Neuronal stem cell (in vitro differentiated cells): Measurements from ENCODE around the gene MEF2C.

ENCODE experiments used
- DNase-seq: peaks from one replicate; pipeline ENCODE4 v3.0.0-alpha.2; 2013; ENCODE audit warnings: low spot score
- H2AFZ ChIP-seq: one replicate; pipeline ENCODE4 v1.6.1; 2013; ENCODE audit warnings: mild to moderate bottlenecking, low read length, inconsistent platforms
- H2AK5ac ChIP-seq: 2 replicates; pipeline ENCODE4 v1.6.1; 2013; ENCODE audit warnings: low read depth, mild to moderate bottlenecking, inconsistent platforms, low read length, moderate library complexity, mixed read lengths
- H2BK120ac ChIP-seq: 2 replicates; pipeline ENCODE4 v1.6.1; 2013; ENCODE audit warnings: low read depth, mild to moderate bottlenecking, inconsistent platforms, low read length, moderate library complexity, mixed read lengths
- H2BK12ac ChIP-seq: one replicate; pipeline ENCODE4 v1.6.1; 2013; ENCODE audit warnings: low read length, inconsistent platforms
- H2BK15ac ChIP-seq: 2 replicates; pipeline ENCODE4 v1.6.1; 2013; ENCODE audit warnings: mild to moderate bottlenecking, low read length, inconsistent platforms, mixed read lengths
- H2BK5ac ChIP-seq: one replicate; pipeline ENCODE4 v1.6.1; 2013; ENCODE audit warnings: inconsistent platforms, mild to moderate bottlenecking, low read length, moderate library complexity
- H3K14ac ChIP-seq: one replicate; pipeline ENCODE4 v1.6.1; 2013; ENCODE audit warnings: low read length, inconsistent platforms
- H3K18ac ChIP-seq: 2 replicates; pipeline ENCODE4 v1.6.1; 2013; ENCODE audit warnings: low read length, inconsistent platforms
- H3K23ac ChIP-seq: 2 replicates; pipeline ENCODE4 v1.6.1; 2013; ENCODE audit warnings: low read depth, mild to moderate bottlenecking, mixed read lengths, low read length, inconsistent platforms; ENCODE audit not compliant: poor library complexity
- H3K27ac ChIP-seq: replicated peaks from 3 replicates; pipeline ENCODE4 v1.5.1; 2013; ENCODE audit warnings: low read length, inconsistent platforms
- H3K27me3 ChIP-seq, 3 experiments: 2 replicates each; pipeline ENCODE4 v1.6.1; 2013; ENCODE audit warnings: low read length in 3 of 3, mild to moderate bottlenecking in 2 of 3, inconsistent platforms in 1 of 3, low read depth in 1 of 3, mixed read lengths in 1 of 3, moderate library complexity in 1 of 3; ENCODE audit not compliant: control insufficient read depth in 3 of 3, insufficient read depth in 3 of 3
- H3K36me3 ChIP-seq, 2 donors: replicated peaks in 1 of 2; 2 replicates each; pipeline ENCODE4 v1.6.1; 2013; ENCODE audit warnings: low read length in 2 of 2; ENCODE audit not compliant: control insufficient read depth in 2 of 2, insufficient read depth in 2 of 2
- H3K4ac ChIP-seq: 2 replicates; pipeline ENCODE4 v1.6.1; 2013; ENCODE audit warnings: inconsistent platforms, mild to moderate bottlenecking, low read length, moderate library complexity
- H3K4me1 ChIP-seq, 2 donors: 1 replicate in 1 of 2; 2 replicates in 1 of 2; pipeline ENCODE4 v1.6.1; 2013; ENCODE audit warnings: low read length in 2 of 2, low read depth in 1 of 2; ENCODE audit not compliant: control insufficient read depth in 2 of 2, insufficient read depth in 1 of 2
- H3K4me2 ChIP-seq: one replicate; pipeline ENCODE4 v1.6.1; 2013; ENCODE audit warnings: mild to moderate bottlenecking, low read length, inconsistent platforms; ENCODE audit not compliant: insufficient read depth, poor library complexity, severe bottlenecking
- H3K4me3 ChIP-seq, 2 donors: 2 replicates each; pipeline ENCODE4 v1.5.1; 2013; ENCODE audit warnings: low read length in 2 of 2, mild to moderate bottlenecking in 2 of 2, inconsistent platforms in 1 of 2, moderate library complexity in 1 of 2
- H3K79me1 ChIP-seq: one replicate; pipeline ENCODE4 v1.6.1; 2013; ENCODE audit warnings: low read depth, mild to moderate bottlenecking, inconsistent platforms, low read length, moderate library complexity
- H3K9ac ChIP-seq: one replicate; pipeline ENCODE4 v1.6.1; 2013; ENCODE audit warnings: mild to moderate bottlenecking, low read depth, low read length, inconsistent platforms; ENCODE audit not compliant: poor library complexity
- H3K9me3 ChIP-seq, 2 donors: replicated peaks in 1 of 2; 2 replicates each; pipeline versions ENCODE3 to v1.6.1; 2013; ENCODE audit warnings: low read length in 2 of 2, mild to moderate bottlenecking in 2 of 2, inconsistent platforms in 1 of 2, low read depth in 1 of 2, mixed read lengths in 1 of 2, moderate library complexity in 1 of 2; ENCODE audit not compliant: control insufficient read depth in 2 of 2, insufficient read depth in 1 of 2
- H4K8ac ChIP-seq: one replicate; pipeline ENCODE4 v1.6.1; 2013; ENCODE audit warnings: low read depth, mild to moderate bottlenecking, inconsistent platforms, low read length, moderate library complexity
- H4K91ac ChIP-seq: one replicate; pipeline ENCODE4 v1.6.1; 2013; ENCODE audit warnings: low read length, low read depth, mild to moderate bottlenecking, inconsistent platforms; ENCODE audit not compliant: poor library complexity
- WGBS, 2 donors: extraction: QIAGEN DNeasy Blood & Tissue Kit; methylation state at CpG; one replicate each; pipeline ENCODE4 v1.1.7; 2013; ENCODE audit warnings: missing lambda C conversion rate in 2 of 2, mixed read lengths in 1 of 2; ENCODE audit not compliant: insufficient read length in 2 of 2, insufficient replicate concordance in 1 of 2; ENCODE audit errors: extremely low coverage in 2 of 2; 5-methylcytosine and 5-hydroxymethylcytosine counted together

MEF2C gene

DNA sequence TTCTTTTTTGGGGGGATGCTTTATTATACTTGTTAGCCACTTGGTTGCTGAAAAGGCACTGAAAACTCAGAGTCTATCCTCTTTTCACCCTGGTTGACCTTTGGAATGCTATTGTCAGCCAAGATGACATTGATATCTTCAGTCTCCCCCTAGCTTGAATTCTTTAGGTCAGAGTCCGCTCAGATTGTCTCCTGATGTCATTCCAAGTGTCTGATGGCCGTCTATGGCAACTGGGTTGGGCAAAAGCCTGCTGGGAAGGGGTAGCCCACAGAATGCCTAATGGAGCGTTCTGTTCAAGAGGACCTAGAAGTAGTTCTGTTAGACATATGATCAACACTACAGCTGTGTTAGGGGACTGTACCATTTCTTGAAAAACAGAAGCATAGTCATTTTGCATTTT lies 9.7 kb upstream of the MEF2C start:
- Histone ChIP-seq H4K91ac (no peak overlapping the region), H3K9me3 (no peaks in the 10 kb centered on the region), H3K23ac (no peak overlapping the region), H3K14ac (no peak overlapping the region), H2AK5ac (no peak overlapping the region), H3K27me3 (peaks cover 0 to 10% (median 9%) of the 10 kb centered on the region in 3 experiments), H2AFZ (no peak overlapping the region), H3K18ac (no peak overlapping the region), H2BK15ac (no peak overlapping the region), H2BK120ac (no peak overlapping the region), H2BK5ac (no peak overlapping the region), H4K8ac (no peak overlapping the region), H3K27ac (no peak overlapping the region), H2BK12ac (no peak overlapping the region), H3K4me2 (no peak overlapping the region), H3K9ac (no peak overlapping the region), H3K4me1 (peaks cover 5 to 7% of the 10 kb centered on the region in 2 donors), H3K4me3 (no peak overlapping the region), H3K36me3 (no peaks in the 10 kb centered on the region), H3K79me1 (no peaks in the 10 kb centered on the region), H3K4ac (no peak overlapping the region)
- WGBS, 2 donors = no CpG with 5 or more reads among the region's 3 CpGs
- DNase-seq = no peak

DNA sequence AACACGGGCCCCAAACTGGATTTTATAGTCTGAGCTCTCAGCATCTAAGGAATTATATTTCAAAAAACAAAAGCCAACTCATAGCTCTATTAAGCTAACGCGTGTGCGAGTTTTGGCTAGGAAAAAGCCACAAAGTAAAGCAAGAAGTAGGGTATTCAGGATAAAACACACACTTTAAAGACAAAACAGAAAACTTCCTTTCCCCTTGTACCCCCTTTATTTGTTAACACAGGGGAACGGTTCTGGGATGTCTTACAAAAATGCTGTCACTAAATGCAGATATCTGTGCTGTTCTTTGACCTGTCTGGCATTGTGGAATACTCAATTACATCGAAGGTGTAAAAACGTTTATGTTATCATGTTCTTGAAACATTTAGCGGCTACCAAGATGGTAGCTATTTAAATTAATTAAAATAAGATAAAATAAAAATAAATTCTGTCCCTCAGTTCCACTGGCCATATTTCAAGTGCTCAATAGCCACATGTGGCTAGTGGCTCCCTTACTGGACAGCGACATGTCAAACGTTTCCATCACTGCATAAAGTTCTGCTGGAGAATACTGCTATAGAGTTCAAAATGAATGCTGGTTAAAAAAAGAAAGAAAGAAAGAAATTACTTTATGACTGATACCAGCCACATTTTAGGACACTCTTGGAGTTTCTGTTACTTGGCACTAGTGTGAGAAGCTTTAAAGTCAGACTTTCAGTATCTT lies 7.2 kb upstream of the MEF2C start:
- peak overlapping the region; percentile 95 for H3K4me2 ChIP-seq
- H3K9ac ChIP-seq = no peak overlapping the region
- DNase-seq = no peak
- H3K23ac ChIP-seq = no peak overlapping the region
- H3K79me1 ChIP-seq = no peaks in the 10 kb centered on the region
- no CpG with 5 or more reads among the region's 10 CpGs for WGBS, 2 donors
- H2BK5ac ChIP-seq = no peak overlapping the region
- peak overlapping the region; percentile 74 for H2BK120ac ChIP-seq
- no peaks in the 10 kb centered on the region for H3K9me3 ChIP-seq
- no peak overlapping the region for H4K8ac ChIP-seq
- H3K18ac ChIP-seq = no peak overlapping the region
- H3K27me3 ChIP-seq = peaks cover 0 to 14% (median 10%) of the 10 kb centered on the region in 3 experiments
- H3K4me1 ChIP-seq = peaks cover 2 to 7% of the 10 kb centered on the region in 2 donors
- H2AK5ac ChIP-seq = no peak overlapping the region
- no peak overlapping the region for H2AFZ ChIP-seq
- H3K36me3 ChIP-seq = no peaks in the 10 kb centered on the region
- no peak overlapping the region for H4K91ac ChIP-seq
- no peak overlapping the region for H3K4ac ChIP-seq
- no peak overlapping the region for H3K27ac ChIP-seq
- H2BK15ac ChIP-seq = no peak overlapping the region
- no peak overlapping the region for H2BK12ac ChIP-seq
- no peak overlapping the region for H3K14ac ChIP-seq
- no peak overlapping the region for H3K4me3 ChIP-seq

DNA sequence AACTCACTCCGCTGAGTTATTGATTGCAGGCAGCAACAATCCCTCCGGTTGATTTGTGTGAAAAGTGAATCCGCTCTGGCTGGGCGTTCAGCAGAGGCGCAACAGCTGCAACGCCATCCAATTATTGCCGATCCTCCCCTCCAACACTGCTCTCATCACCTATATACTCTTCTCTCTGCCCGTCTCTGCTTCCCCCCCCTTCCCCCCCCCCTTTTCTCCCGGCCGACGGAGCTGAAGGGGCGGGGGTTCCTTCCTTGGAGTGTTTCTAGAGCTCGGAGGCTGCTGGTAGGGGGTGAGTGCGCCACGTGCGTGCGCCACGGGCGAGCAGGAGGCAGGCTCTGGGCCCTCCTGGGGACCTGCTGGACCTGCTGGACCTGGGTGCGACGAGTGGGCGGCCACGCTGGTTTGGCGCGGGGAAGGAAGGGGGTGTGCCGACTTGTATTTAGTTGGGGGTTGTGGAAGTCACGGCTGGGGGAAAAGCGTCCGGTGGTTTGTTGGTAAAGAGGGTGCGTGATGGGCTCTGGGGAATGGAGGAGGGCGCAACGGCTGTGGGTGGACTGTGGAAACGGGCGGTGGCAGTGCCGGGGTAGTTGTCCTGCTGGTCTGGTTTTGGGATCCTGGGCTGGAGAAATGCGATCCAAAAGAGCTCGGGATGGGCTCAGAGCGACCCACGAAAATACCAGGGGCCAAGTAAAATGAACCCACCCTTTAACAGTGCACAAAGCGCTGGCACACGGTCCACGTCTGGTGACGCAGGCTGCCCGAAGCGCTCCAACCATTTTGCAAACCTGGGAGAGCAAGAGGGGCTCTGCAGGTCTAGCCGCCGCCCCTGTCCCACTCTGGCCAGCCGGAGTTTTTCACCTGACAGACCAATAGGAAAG lies 6.4 kb upstream of the MEF2C start:
- Histone ChIP-seq H3K27ac (no peak overlapping the region), H3K79me1 (no peaks in the 10 kb centered on the region), H2AFZ (peak overlapping the region; percentile 74), H2BK5ac (peak overlapping the region; percentile 69), H3K27me3 (peaks cover 0 to 17% (median 13%) of the 10 kb centered on the region in 3 experiments), H3K23ac (peak overlapping the region; percentile 60), H3K4me3 (peak overlapping the region; percentile 19 to 82), H2AK5ac (no peak overlapping the region), H3K4me2 (peak overlapping the region; percentile 95), H4K8ac (no peak overlapping the region), H3K18ac (peak overlapping the region; percentile 88), H4K91ac (no peak overlapping the region), H3K9me3 (no peaks in the 10 kb centered on the region), H3K4me1 (peaks cover 2 to 7% of the 10 kb centered on the region in 2 donors), H3K36me3 (no peaks in the 10 kb centered on the region), H3K4ac (no peak overlapping the region), H2BK120ac (peak overlapping the region; percentile 74), H2BK15ac (peak overlapping the region; percentile 62), H2BK12ac (no peak overlapping the region), H3K14ac (no peak overlapping the region), H3K9ac (peak overlapping the region; percentile 80)
- no CpG with 5 or more reads among the region's 48 CpGs for WGBS, 2 donors
- no peak for DNase-seq

DNA sequence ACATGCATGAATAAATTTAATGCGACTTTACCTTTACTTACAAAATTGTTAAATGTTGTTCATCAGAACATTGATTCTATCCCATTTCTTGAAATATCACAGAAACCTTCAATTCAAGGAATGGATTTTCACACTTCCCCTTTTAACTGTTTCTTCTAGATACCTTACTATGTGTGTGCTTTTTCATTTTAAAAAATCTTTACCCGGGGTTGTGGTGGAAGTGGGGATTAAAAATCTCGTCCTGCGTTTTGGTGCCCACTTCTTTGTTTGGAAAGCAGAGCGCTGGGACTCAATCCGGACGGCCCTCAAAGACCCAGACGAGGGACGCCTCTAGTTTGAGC lies 5.8 kb upstream of the MEF2C start:
- Histone ChIP-seq H2BK120ac (no peak overlapping the region), H3K4me2 (peak overlapping the region; percentile 95), H2BK12ac (no peak overlapping the region), H2AK5ac (no peak overlapping the region), H3K27me3 (peaks cover 0 to 17% (median 16%) of the 10 kb centered on the region in 3 experiments), H3K27ac (no peak overlapping the region), H2BK15ac (no peak overlapping the region), H3K14ac (no peak overlapping the region), H3K9me3 (no peaks in the 10 kb centered on the region), H3K79me1 (no peaks in the 10 kb centered on the region), H2AFZ (peak overlapping the region; percentile 74), H3K4me3 (peak overlapping the region in 1 of 2 donors; percentile 82), H3K9ac (no peak overlapping the region), H3K36me3 (no peaks in the 10 kb centered on the region), H3K4me1 (peaks cover 2 to 7% of the 10 kb centered on the region in 2 donors), H3K4ac (no peak overlapping the region), H4K91ac (no peak overlapping the region), H3K18ac (no peak overlapping the region), H2BK5ac (no peak overlapping the region), H3K23ac (no peak overlapping the region), H4K8ac (no peak overlapping the region)
- DNase-seq = no peak
- WGBS, 2 donors = no CpG with 5 or more reads among the region's 9 CpGs
